Stomach (tissue), 9 donors: ENCODE measurements around the gene NAA20. TPM values are rescaled to one million over a fixed set of nuclear protein-coding genes. Genes with fewer than 3 reads are reported as not detected.

ENCODE experiments used
- DNase-seq, 2 donors: peaks; one replicate each; pipeline versions ENCODE4 v3.0.0 to v3.0.0-alpha.2; 2013 to 2019
- H3K27ac ChIP-seq, 5 donors: fragments of 200-600 bp in 4 of 5; sonication (generic) in 4 of 5; one replicate each; pipeline ENCODE4 v1.5.1; 2013 to 2019; ENCODE audit warnings: mild to moderate bottlenecking in 1 of 5, moderate library complexity in 1 of 5
- H3K27me3 ChIP-seq, 3 donors: fragments of 200-600 bp; sonication (generic); one replicate each; pipeline ENCODE4 v1.5.1; 2017 to 2019; ENCODE audit warnings: mixed run types in 1 of 3
- H3K36me3 ChIP-seq, 4 donors: fragments of 200-600 bp; sonication (generic); 1 replicate in 3 of 4; 2 replicates in 1 of 4; pipeline ENCODE4 v1.5.1; 2016 to 2019
- H3K4me1 ChIP-seq, 4 donors: fragments of 200-600 bp; sonication (generic); one replicate each; pipeline ENCODE4 v1.5.1; 2016 to 2019
- H3K4me3 ChIP-seq, 4 donors: fragments of 200-600 bp; sonication (generic) in 3 of 4; one replicate each; pipeline ENCODE4 v1.5.1; 2016 to 2019; ENCODE audit warnings: mild to moderate bottlenecking in 1 of 4
- H3K9me3 ChIP-seq, 4 donors: fragments of 200-600 bp; sonication (generic); one replicate each; pipeline ENCODE4 v1.5.1; 2016 to 2019
- EP300 ChIP-seq: sonication (generic); formaldehyde crosslinking; IDR thresholded peaks from one replicate; pipeline ENCODE4 v1.6.1; 2017; ENCODE audit warnings: antibody characterized with exemption
- POLR2A ChIP-seq, 4 donors: fragments of 450-650 bp; IDR thresholded peaks; one replicate each; pipeline ENCODE4 v1.6.1; 2016; ENCODE audit warnings: antibody characterized with exemption in 4 of 4, control low read depth in 2 of 4, mild to moderate bottlenecking in 1 of 4, moderate library complexity in 1 of 4
- POLR2AphosphoS5 ChIP-seq, 3 donors: sonication (generic); formaldehyde crosslinking; IDR thresholded peaks; one replicate each; pipeline ENCODE4 v1.6.1; 2016; ENCODE audit warnings: antibody characterized with exemption in 3 of 3
- WGBS, 5 donors: extraction: QIAGEN DNeasy Blood & Tissue Kit in 3 of 5; methylation state at CpG; one replicate each; pipeline versions ENCODE4 v1.1.5 to v1.1.7; 2013 to 2018; 5-methylcytosine and 5-hydroxymethylcytosine counted together
- intact Hi-C: fragments of 100-400 bp; cut with DNase I; formaldehyde crosslinking; loops from one replicate; pipeline ENCODE4 v1.15.1; 2023; ENCODE audit warnings: low total_unique reads
- polyA plus RNA-seq, 3 donors: library from polyadenylated mRNA; stranded (reverse); fragments of 200-250 nt; gene quantifications; one replicate each; pipeline ENCODE4 v1.2.3, GENCODE V29; 2013
- total RNA-seq, 5 donors: library from RNA; depleted of rRNA; stranded (reverse); fragments of >200 nt; gene quantifications; one replicate each; pipeline versions ENCODE4 v1.1.0 to v1.2.3, GENCODE V29; 2014 to 2016
- TF ChIP-seq, protein P1 (sequence below), 7 experiments: fragments of 450-650 bp in 4 of 7; fragments of 200-600 bp in 3 of 7; sonication (generic) in 3 of 7; IDR thresholded peaks; one replicate each; pipeline ENCODE4 v1.5.1; 2016 to 2019; ENCODE audit warnings: antibody characterized with exemption in 7 of 7, control low read depth in 2 of 7, mild to moderate bottlenecking in 1 of 7
- donor health status: healthy with polysubstance abuse.
- donor health status: Bipolar disorder and iron deficiency.
- donor health status: healthy.

NAA20 gene
- total and polyA plus RNA-seq, 8 donors, result 7.1 to 114 (median 46.8) TPM; not detected in 1

DNA sequence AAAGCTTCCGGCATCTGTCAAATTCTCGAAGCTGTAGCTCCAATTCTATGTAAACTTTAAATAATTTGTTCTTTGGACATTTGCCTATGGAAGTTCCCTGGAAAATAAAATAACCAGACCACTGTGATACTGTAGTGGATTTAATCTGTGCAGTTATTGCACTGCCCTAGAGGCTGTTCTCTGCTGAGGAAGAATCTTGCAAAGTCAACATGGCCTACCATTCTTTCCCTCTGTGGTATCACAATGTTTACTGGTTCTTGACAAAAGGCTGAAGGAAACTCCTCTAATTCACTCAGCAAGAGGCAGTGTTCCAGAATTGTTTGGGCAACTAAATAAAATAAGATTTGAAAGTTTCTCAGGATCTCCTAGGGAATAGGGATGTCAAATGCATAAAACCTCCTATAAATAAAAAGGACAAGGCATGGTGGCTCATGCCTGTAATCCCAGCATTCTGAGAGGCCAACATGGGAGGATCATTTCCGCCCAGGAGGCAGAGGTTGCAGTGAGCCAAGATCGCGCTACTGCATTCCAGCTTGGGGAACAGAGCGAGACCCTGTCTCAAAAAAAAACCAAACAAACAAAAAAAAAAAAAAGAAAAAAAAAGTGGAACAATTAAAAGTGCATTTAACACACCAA, 22.7 kb downstream of the NAA20 start:
- Histone ChIP-seq H3K4me1 (no peaks in the 10 kb centered on the region), H3K36me3 (peaks cover 84 to 100% (median 100%) of the 10 kb centered on the region in 4 donors), H3K27ac (no peak overlapping the region), H3K4me3 (no peak overlapping the region), H3K27me3 (no peaks in the 10 kb centered on the region), H3K9me3 (no peaks in the 10 kb centered on the region)
- intact Hi-C loops, result no loop called here
- no peak for TF ChIP-seq POLR2A (IDR thresholded peaks at IDR 0.05)
- TF ChIP-seq, protein P1, sequence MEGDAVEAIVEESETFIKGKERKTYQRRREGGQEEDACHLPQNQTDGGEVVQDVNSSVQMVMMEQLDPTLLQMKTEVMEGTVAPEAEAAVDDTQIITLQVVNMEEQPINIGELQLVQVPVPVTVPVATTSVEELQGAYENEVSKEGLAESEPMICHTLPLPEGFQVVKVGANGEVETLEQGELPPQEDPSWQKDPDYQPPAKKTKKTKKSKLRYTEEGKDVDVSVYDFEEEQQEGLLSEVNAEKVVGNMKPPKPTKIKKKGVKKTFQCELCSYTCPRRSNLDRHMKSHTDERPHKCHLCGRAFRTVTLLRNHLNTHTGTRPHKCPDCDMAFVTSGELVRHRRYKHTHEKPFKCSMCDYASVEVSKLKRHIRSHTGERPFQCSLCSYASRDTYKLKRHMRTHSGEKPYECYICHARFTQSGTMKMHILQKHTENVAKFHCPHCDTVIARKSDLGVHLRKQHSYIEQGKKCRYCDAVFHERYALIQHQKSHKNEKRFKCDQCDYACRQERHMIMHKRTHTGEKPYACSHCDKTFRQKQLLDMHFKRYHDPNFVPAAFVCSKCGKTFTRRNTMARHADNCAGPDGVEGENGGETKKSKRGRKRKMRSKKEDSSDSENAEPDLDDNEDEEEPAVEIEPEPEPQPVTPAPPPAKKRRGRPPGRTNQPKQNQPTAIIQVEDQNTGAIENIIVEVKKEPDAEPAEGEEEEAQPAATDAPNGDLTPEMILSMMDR (IDR thresholded peaks at IDR 0.05), result no peak
- TF ChIP-seq POLR2AphosphoS5 (IDR thresholded peaks at IDR 0.05), result no peak
- TF ChIP-seq EP300, result no peak
- WGBS, 5 donors, result 90 to 97% (median 95%) methylated on average over 6 of the region's 6 CpGs
- no peak for DNase-seq

DNA sequence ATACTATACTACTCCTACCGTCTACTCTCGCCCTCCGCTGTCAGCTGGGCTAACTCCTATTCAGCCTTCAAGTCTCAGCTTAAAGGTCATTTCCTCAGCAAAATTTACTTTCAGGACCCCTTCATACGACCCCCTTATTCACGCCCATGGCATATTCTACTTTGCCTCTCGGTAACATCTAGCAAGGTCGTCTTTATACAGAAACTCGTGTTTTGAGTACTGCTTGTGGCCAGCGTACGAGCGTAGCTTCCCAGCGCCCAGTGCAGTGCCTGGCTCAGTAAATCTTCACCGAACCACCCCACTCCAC, 34.6 kb downstream of the NAA20 start:
- intact Hi-C loops, result no loop called here
- H3K36me3 ChIP-seq, result peaks cover 36 to 39% (median 38%) of the 10 kb centered on the region in 4 donors
- WGBS, 5 donors, result 0 to 2% (median 1%) methylated on average over 13 of the region's 13 CpGs

DNA sequence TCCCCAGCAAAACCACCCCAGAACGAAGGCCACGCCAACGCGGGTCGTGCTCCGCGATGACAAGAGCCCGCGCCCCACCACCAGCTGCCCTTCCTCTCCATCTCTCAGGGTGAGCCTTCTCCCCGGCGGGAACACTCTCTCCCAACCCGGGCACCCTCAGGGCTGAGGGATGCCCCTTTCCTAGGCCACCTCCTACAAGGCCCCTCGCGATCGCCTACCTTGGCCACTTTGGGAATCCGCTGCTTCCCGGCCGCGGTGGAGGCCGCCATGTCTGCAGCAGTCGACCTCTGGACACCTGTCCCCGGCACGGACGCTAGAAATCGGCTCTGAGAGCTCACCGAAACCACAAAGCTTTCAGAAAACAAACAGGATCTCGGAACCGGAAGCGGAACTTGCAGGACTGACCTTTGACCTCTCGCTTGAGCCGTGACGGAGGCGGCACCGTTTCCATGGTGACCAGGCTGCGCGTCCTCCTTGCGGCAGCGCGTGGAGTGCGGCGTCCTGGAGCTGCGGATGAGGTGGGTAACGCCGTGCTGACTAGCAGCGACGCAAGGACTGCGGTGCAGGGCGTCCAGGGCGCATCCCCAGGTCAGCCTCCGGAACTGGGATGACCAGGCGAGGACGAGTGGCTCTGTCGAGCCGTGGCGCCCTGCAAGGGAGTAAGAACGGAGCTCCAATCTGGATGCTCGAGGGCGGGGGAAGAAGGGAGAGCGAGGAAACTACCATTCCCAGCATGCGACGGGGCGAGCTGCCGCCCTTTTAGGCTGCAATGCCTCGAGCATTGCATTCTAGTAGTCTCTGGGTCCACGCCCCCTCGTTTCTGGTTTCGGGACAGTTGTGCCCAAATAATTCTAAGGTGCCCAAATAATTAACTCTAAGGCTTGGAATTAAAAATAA, 35.2 kb downstream of the NAA20 start, which contains the start of the genes CFAP61 and CRNKL1:
Gene CFAP61 (plus strand): TSS at position 459 of the 897 bp plus-strand sequence. CDS start 4,122 bp downstream, outside the sequence.
Gene CRNKL1 (minus strand): TSS at position 393 of the 897 bp plus-strand sequence. CDS start 124 bp downstream, at position 269.
- Histone ChIP-seq H3K27me3 (no peaks in the 10 kb centered on the region), H3K4me1 (peaks cover 9 to 24% (median 15%) of the 10 kb centered on the region in 4 donors), H3K27ac (peak within 1 kb of the TSS; percentile 87 to 93 (median 93)), H3K4me3 (peak within 1 kb of the TSS; percentile 94 to 99 (median 96)), H3K9me3 (no peaks in the 10 kb centered on the region), H3K36me3 (peaks cover 30 to 33% (median 32%) of the 10 kb centered on the region in 4 donors)
- TF ChIP-seq, protein P1 (IDR thresholded peaks at IDR 0.05), result peak in 2 of 7 experiments; percentile 12 to 24
- no peak for TF ChIP-seq EP300
- no peak for TF ChIP-seq POLR2A (IDR thresholded peaks at IDR 0.05)
- peak; percentile 41 to 80 (median 65) for TF ChIP-seq POLR2AphosphoS5 (IDR thresholded peaks at IDR 0.05)
- DNase-seq, result peak; percentile 98 to 99
- WGBS, 5 donors, result 0 to 1% (median 0%) methylated on average over 26 to 67 of the region's 67 CpGs
- intact Hi-C loops, result no loop called here

More for the DNA sequence above, 34.6 kb downstream of the NAA20 start:
- H3K27ac ChIP-seq, result peak overlapping the region; percentile 87 to 93 (median 93)
- H3K27me3 ChIP-seq, result no peaks in the 10 kb centered on the region
- H3K9me3 ChIP-seq, result no peaks in the 10 kb centered on the region
- H3K4me1 ChIP-seq, result peaks cover 9 to 24% (median 15%) of the 10 kb centered on the region in 4 donors
- no peak for DNase-seq
- TF ChIP-seq EP300 (no peak), POLR2AphosphoS5 (IDR thresholded peaks at IDR 0.05) (no peak), POLR2A (IDR thresholded peaks at IDR 0.05) (no peak)
- TF ChIP-seq, protein P1 (IDR thresholded peaks at IDR 0.05), result no peak
- H3K4me3 ChIP-seq, result peak overlapping the region; percentile 94 to 99 (median 96)

DNA sequence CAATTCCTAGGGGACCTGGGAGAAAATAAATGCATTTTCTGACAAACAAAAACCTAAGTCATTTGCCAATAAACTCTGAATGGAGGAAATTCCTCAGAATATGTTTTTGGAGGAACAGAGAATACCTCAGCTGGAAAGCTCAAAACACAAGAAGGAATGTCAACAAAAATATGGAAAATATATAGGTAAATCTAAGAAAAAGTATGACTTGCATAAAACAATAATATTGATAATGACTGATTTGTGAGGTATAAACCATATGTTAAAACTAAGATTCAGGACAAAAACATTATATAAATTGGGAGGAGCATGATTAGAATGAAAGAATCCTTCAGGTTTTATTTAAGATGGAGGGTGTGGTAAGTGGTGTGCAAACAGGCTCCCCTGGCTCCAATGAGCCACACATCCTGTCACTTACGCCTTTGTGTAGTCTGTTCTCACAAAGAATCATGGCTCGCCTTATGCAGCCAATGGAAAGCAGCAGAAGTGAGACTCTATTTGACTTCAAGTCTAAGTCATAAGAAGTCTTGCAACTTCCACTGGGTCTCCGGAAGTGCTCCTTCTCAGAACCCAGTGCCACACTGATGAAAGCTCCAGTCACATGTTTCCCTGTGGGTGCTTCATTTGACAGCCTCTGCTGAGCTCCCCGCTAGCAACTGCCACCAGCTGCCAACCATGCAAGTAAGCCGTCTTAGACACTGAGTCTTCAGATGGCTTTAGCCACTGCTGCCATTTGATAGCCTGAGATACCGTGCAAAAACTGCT, 43.3 kb downstream of the NAA20 start:
- WGBS, 5 donors, result 74 to 87% (median 77%) methylated on average over 6 of the region's 6 CpGs
- H3K27ac ChIP-seq, result no peak overlapping the region
- H3K36me3 ChIP-seq, result no peaks in the 10 kb centered on the region
- intact Hi-C loops, result no loop called here
- TF ChIP-seq EP300, result no peak
- TF ChIP-seq, protein P1 (IDR thresholded peaks at IDR 0.05), result no peak
- TF ChIP-seq POLR2AphosphoS5 (IDR thresholded peaks at IDR 0.05), result no peak
- no peaks in the 10 kb centered on the region for H3K4me1 ChIP-seq
- H3K4me3 ChIP-seq, result no peak overlapping the region
- DNase-seq, result no peak
- H3K27me3 ChIP-seq, result peaks cover 0 to 6% (median 0%) of the 10 kb centered on the region in 3 donors
- H3K9me3 ChIP-seq, result no peaks in the 10 kb centered on the region
